ENCODE data around the gene MAP3K7CL.

- TF ChIP-seq TCF12 (IDR thresholded peaks at IDR 0.05; ENCODE audit: low read depth) = no peak
- TF ChIP-seq FOXM1 (IDR thresholded peaks at IDR 0.05; ENCODE audit: borderline replicate concordance, low read depth) = no peak
- TF ChIP-seq EGR1 (IDR thresholded peaks at IDR 0.05) = no peak
- no peak for TF ChIP-seq ZBTB7A (IDR thresholded peaks at IDR 0.05; ENCODE audit: low read depth)
- no peak for TF ChIP-seq MAX (IDR thresholded peaks at IDR 0.05)
- TF ChIP-seq NFIC (IDR thresholded peaks at IDR 0.05) = no peak
- TF ChIP-seq TAF1 (IDR thresholded peaks at IDR 0.05; ENCODE audit: low read depth) = no peak
Measured at GRCh38 chr21:29091033-29091432, 39.4 kb upstream of the MAP3K7CL start.

Measured in Ishikawa (cell line).